Right atrium auricular region (tissue), 2 donors: Measurements from ENCODE around the gene PLAAT5. TPM values are rescaled to one million over a fixed set of nuclear protein-coding genes. Genes with fewer than 3 reads are reported as not detected.

Source experiments
- DNase-seq: peaks from one replicate; pipeline ENCODE4 v3.0.0-alpha.2; 2019; ENCODE audit warnings: low spot score
- H3K27ac ChIP-seq, 2 donors: fragments of 200-600 bp; sonication (generic); 1 replicate in 1 of 2; 2 replicates in 1 of 2; pipeline ENCODE4 v1.5.1; 2016 to 2019
- H3K27me3 ChIP-seq, 2 donors: fragments of 200-600 bp; sonication (generic); one replicate each; pipeline versions ENCODE4 v1.5.1 to v1.6.0; 2017 to 2019
- H3K36me3 ChIP-seq: fragments of 200-600 bp; sonication (generic); one replicate; pipeline ENCODE4 v1.5.1; 2016
- H3K4me1 ChIP-seq, 2 donors: fragments of 200-600 bp; sonication (generic); one replicate each; pipeline versions ENCODE4 v1.5.1 to v1.6.0; 2017 to 2019
- H3K4me3 ChIP-seq, 2 donors: fragments of 200-600 bp; sonication (generic); 1 replicate in 1 of 2; 2 replicates in 1 of 2; pipeline ENCODE4 v1.5.1; 2017 to 2019; ENCODE audit warnings: mild to moderate bottlenecking in 1 of 2, moderate library complexity in 1 of 2
- H3K9me3 ChIP-seq, 2 donors: fragments of 200-600 bp; sonication (generic); one replicate each; pipeline ENCODE4 v1.5.1; 2019
- CTCF ChIP-seq, 2 donors: fragments of 200-600 bp; sonication (generic); IDR thresholded peaks; one replicate each; pipeline ENCODE4 v1.5.1; 2019; ENCODE audit warnings: antibody characterized with exemption in 2 of 2
- total RNA-seq, 2 donors: library from RNA; depleted of rRNA; stranded (reverse); fragments of >200 nt; gene quantifications; one replicate each; pipeline ENCODE4 v1.1.0, GENCODE V29; 2016

The PLAAT5 gene
- total RNA-seq, 2 donors from 2014 or later: 4.0 to 5.3 TPM

- no peaks in the 10 kb centered on the region for H3K36me3 ChIP-seq
- no peak overlapping the region for H3K4me3 ChIP-seq
- H3K4me1 ChIP-seq: peaks cover 0 to 23% of the 10 kb centered on the region in 2 donors
- no peaks in the 10 kb centered on the region for H3K9me3 ChIP-seq
- H3K27ac ChIP-seq: no peak overlapping the region
- DNase-seq: no peak
- H3K27me3 ChIP-seq: no peaks in the 10 kb centered on the region
- no peak for TF ChIP-seq CTCF (IDR thresholded peaks at IDR 0.05)
These were observed 2.2 kb upstream of the PLAAT5 start for GRCh38 chr11:63493127-63493526.

GRCh38 chr11:63492441-63492840 is 1.5 kb upstream of the PLAAT5 start:
- peaks cover 0 to 23% of the 10 kb centered on the region in 2 donors for H3K4me1 ChIP-seq
- no peaks in the 10 kb centered on the region for H3K27me3 ChIP-seq
- H3K36me3 ChIP-seq: no peaks in the 10 kb centered on the region
- no peaks in the 10 kb centered on the region for H3K9me3 ChIP-seq
- DNase-seq: no peak
- H3K27ac ChIP-seq: no peak overlapping the region
- H3K4me3 ChIP-seq: no peak overlapping the region
- TF ChIP-seq CTCF (IDR thresholded peaks at IDR 0.05): no peak

- Histone ChIP-seq H3K4me3 (peak overlapping the region in 1 of 2 donors; percentile 55), H3K27ac (peak overlapping the region in 1 of 2 donors; percentile 62), H3K36me3 (no peaks in the 10 kb centered on the region), H3K9me3 (no peaks in the 10 kb centered on the region), H3K27me3 (no peaks in the 10 kb centered on the region), H3K4me1 (peaks cover 0 to 23% of the 10 kb centered on the region in 2 donors)
- no peak for TF ChIP-seq CTCF (IDR thresholded peaks at IDR 0.05)
- DNase-seq: no peak
These were observed 837 bp upstream of the PLAAT5 start for GRCh38 chr11:63491636-63492372.

- Histone ChIP-seq H3K4me3 (peak overlapping the region; percentile 40 to 55), H3K27ac (peak overlapping the region; percentile 59 to 62), H3K27me3 (no peaks in the 10 kb centered on the region), H3K4me1 (peaks cover 0 to 23% of the 10 kb centered on the region in 2 donors), H3K36me3 (no peaks in the 10 kb centered on the region), H3K9me3 (no peaks in the 10 kb centered on the region)
- DNase-seq: no peak
- TF ChIP-seq CTCF (IDR thresholded peaks at IDR 0.05): no peak
These were observed 247 bp upstream of the PLAAT5 start for GRCh38 chr11:63491240-63491587.

GRCh38 chr11:63489879-63490278 is 1.1 kb downstream of the PLAAT5 start:
- H3K27ac ChIP-seq: peak overlapping the region; percentile 59 to 62
- peaks cover 0 to 23% of the 10 kb centered on the region in 2 donors for H3K4me1 ChIP-seq
- no peak for DNase-seq
- peaks cover 0 to 5% of the 10 kb centered on the region in 2 donors for H3K9me3 ChIP-seq
- TF ChIP-seq CTCF (IDR thresholded peaks at IDR 0.05): no peak
- no peaks in the 10 kb centered on the region for H3K36me3 ChIP-seq
- peak overlapping the region in 1 of 2 donors; percentile 55 for H3K4me3 ChIP-seq
- no peaks in the 10 kb centered on the region for H3K27me3 ChIP-seq

GRCh38 chr11:63488789-63489188 is 2.2 kb downstream of the PLAAT5 start:
- H3K4me1 ChIP-seq: peaks cover 0 to 23% of the 10 kb centered on the region in 2 donors
- H3K27ac ChIP-seq: no peak overlapping the region
- H3K4me3 ChIP-seq: no peak overlapping the region
- no peaks in the 10 kb centered on the region for H3K27me3 ChIP-seq
- DNase-seq: no peak
- peaks cover 0 to 5% of the 10 kb centered on the region in 2 donors for H3K9me3 ChIP-seq
- H3K36me3 ChIP-seq: no peaks in the 10 kb centered on the region
- TF ChIP-seq CTCF (IDR thresholded peaks at IDR 0.05): no peak
